Neuron (in vitro differentiated cells): ENCODE results near the gene MYLK2.
A peak's percentile ranks its signal among the peaks of the same experiment; 100 is the strongest.

Source experiments
- H2AFZ ChIP-seq: one replicate; pipeline ENCODE4 v1.6.1; 2013; ENCODE audit warnings: low read depth, mild to moderate bottlenecking, inconsistent platforms, low read length, moderate library complexity
- H3K27me3 ChIP-seq: one replicate; pipeline ENCODE4 v1.6.1; 2013; ENCODE audit warnings: low read length; ENCODE audit not compliant: insufficient read depth
- H3K36me3 ChIP-seq: one replicate; pipeline ENCODE4 v1.6.1; 2013; ENCODE audit warnings: low read length; ENCODE audit not compliant: insufficient read depth
- H3K4me1 ChIP-seq: one replicate; pipeline ENCODE4 v1.6.1; 2013; ENCODE audit warnings: low read length; ENCODE audit not compliant: insufficient read depth
- H3K4me3 ChIP-seq: 2 replicates; pipeline ENCODE4 v1.5.1; 2013; ENCODE audit warnings: mild to moderate bottlenecking, low read length, moderate library complexity
- H3K9me3 ChIP-seq: one replicate; pipeline ENCODE4 v1.6.1; 2013; ENCODE audit warnings: low read length

Gene MYLK2

GRCh38 chr20:31869942-31870725 lies 51.0 kb downstream of the MYLK2 start, which contains the start of the genes DUSP15 and TTLL9:
Gene DUSP15, minus strand, starts transcription at chr20:31870527. Its CDS starts 190 bp downstream, at chr20:31870337.
Gene TTLL9, plus strand, starts transcription at chr20:31870634. Its CDS starts 493 bp downstream, at chr20:31871127.
- H3K4me1 ChIP-seq = peaks cover 30% of the 10 kb centered on the region
- peaks cover 11% of the 10 kb centered on the region for H3K36me3 ChIP-seq
- H3K4me3 ChIP-seq = peak within 1 kb of the TSS; percentile 74
- no peaks in the 10 kb centered on the region for H3K9me3 ChIP-seq
- no peaks in the 10 kb centered on the region for H3K27me3 ChIP-seq
- H2AFZ ChIP-seq = peak within 1 kb of the TSS; percentile 29

GRCh38 chr20:31870726-31871617 lies 51.8 kb downstream of the MYLK2 start:
- H3K4me1 ChIP-seq = peaks cover 23% of the 10 kb centered on the region
- H3K4me3 ChIP-seq = peak overlapping the region; percentile 74
- H3K27me3 ChIP-seq = no peaks in the 10 kb centered on the region
- H2AFZ ChIP-seq = peak overlapping the region; percentile 29
- H3K9me3 ChIP-seq = no peaks in the 10 kb centered on the region
- peaks cover 13% of the 10 kb centered on the region for H3K36me3 ChIP-seq

- H2AFZ ChIP-seq = no peak overlapping the region
- H3K27me3 ChIP-seq = no peaks in the 10 kb centered on the region
- peak overlapping the region; percentile 74 for H3K4me3 ChIP-seq
- H3K36me3 ChIP-seq = peaks cover 12% of the 10 kb centered on the region
- no peaks in the 10 kb centered on the region for H3K9me3 ChIP-seq
- peaks cover 19% of the 10 kb centered on the region for H3K4me1 ChIP-seq
These were observed 52.4 kb downstream of the MYLK2 start for GRCh38 chr20:31871618-31871954.

- no peak overlapping the region for H3K4me3 ChIP-seq
- peaks cover 19% of the 10 kb centered on the region for H3K4me1 ChIP-seq
- peaks cover 12% of the 10 kb centered on the region for H3K36me3 ChIP-seq
- no peaks in the 10 kb centered on the region for H3K9me3 ChIP-seq
- no peaks in the 10 kb centered on the region for H3K27me3 ChIP-seq
- no peak overlapping the region for H2AFZ ChIP-seq
These were observed 53.2 kb downstream of the MYLK2 start for GRCh38 chr20:31872406-31872805.

GRCh38 chr20:31875671-31876070 lies 56.5 kb downstream of the MYLK2 start:
- no peak overlapping the region for H2AFZ ChIP-seq
- peaks cover 7% of the 10 kb centered on the region for H3K4me1 ChIP-seq
- no peaks in the 10 kb centered on the region for H3K27me3 ChIP-seq
- H3K4me3 ChIP-seq = no peak overlapping the region
- peaks cover 12% of the 10 kb centered on the region for H3K36me3 ChIP-seq
- H3K9me3 ChIP-seq = no peaks in the 10 kb centered on the region

GRCh38 chr20:31877684-31878083 lies 58.5 kb downstream of the MYLK2 start:
- H2AFZ ChIP-seq = no peak overlapping the region
- H3K9me3 ChIP-seq = no peaks in the 10 kb centered on the region
- H3K4me1 ChIP-seq = no peaks in the 10 kb centered on the region
- H3K4me3 ChIP-seq = no peak overlapping the region
- H3K36me3 ChIP-seq = peaks cover 12% of the 10 kb centered on the region
- H3K27me3 ChIP-seq = no peaks in the 10 kb centered on the region

- Histone ChIP-seq H3K9me3 (no peaks in the 10 kb centered on the region), H3K4me3 (peak overlapping the region; percentile 81), H2AFZ (peak overlapping the region; percentile 7), H3K4me1 (no peaks in the 10 kb centered on the region), H3K36me3 (peaks cover 12% of the 10 kb centered on the region), H3K27me3 (no peaks in the 10 kb centered on the region)
These were observed 60.2 kb downstream of the MYLK2 start for GRCh38 chr20:31879143-31879987.

GRCh38 chr20:31881945-31882344 lies 62.8 kb downstream of the MYLK2 start:
- Histone ChIP-seq H3K4me1 (no peaks in the 10 kb centered on the region), H3K4me3 (no peak overlapping the region), H3K36me3 (no peaks in the 10 kb centered on the region), H3K27me3 (no peaks in the 10 kb centered on the region), H3K9me3 (no peaks in the 10 kb centered on the region), H2AFZ (no peak overlapping the region)

GRCh38 chr20:31883829-31884228 lies 64.7 kb downstream of the MYLK2 start:
- H3K9me3 ChIP-seq = no peaks in the 10 kb centered on the region
- no peak overlapping the region for H2AFZ ChIP-seq
- H3K4me3 ChIP-seq = no peak overlapping the region
- no peaks in the 10 kb centered on the region for H3K4me1 ChIP-seq
- H3K27me3 ChIP-seq = no peaks in the 10 kb centered on the region
- H3K36me3 ChIP-seq = no peaks in the 10 kb centered on the region
